GM12864 (cell line): ENCODE measurements around the gene IL10.

ENCODE experiments used
- DNase-seq: peaks from one replicate; pipeline ENCODE4 v3.0.0-alpha.2; 2011; ENCODE audit warnings: low read depth
- H3K4me3 ChIP-seq: 2 replicates; pipeline ENCODE4 v1.5.1; 2011; ENCODE audit warnings: mild to moderate bottlenecking, low read depth, low read length, control low read depth
- CTCF ChIP-seq: IDR thresholded peaks from 2 replicates; pipeline ENCODE4 v1.5.1; 2011; ENCODE audit warnings: low read depth, mild to moderate bottlenecking, moderate library complexity, low read length, control low read depth, inconsistent platforms; ENCODE audit errors: missing control alignments

The IL10 gene

GRCh38 chr1:206719169-206719839, 53.0 kb downstream of the IL10 start:
- no peak for TF ChIP-seq CTCF
- DNase-seq = no peak
- no peak overlapping the region for H3K4me3 ChIP-seq

GRCh38 chr1:206717674-206717989, 54.7 kb downstream of the IL10 start:
- no peak for TF ChIP-seq CTCF
- DNase-seq = no peak
- H3K4me3 ChIP-seq = no peak overlapping the region; the same call in 1 of the 2 replicates
